K562 (cell line): ENCODE results near the gene DUS1L. TPM values are rescaled to one million over a fixed set of nuclear protein-coding genes. Genes with fewer than 3 reads are reported as not detected.

Experiments
- ATAC-seq: fragments of 200-7000 bp; cut with Tn5 transposase; 3 replicates; pipeline ENCODE4 v1.9.1; 2020; ENCODE audit warnings: moderate library complexity
- BruUV-seq: library from RNA; stranded (reverse); fragments of 400-500 nt; replicated peaks from 2 replicates; lab custom pipeline; 2021; lab: Mats Ljungman, UMichigan
- CTCF ChIA-PET: fragments of 300-600 bp; formaldehyde crosslinking; extraction: SDS; loops from one replicate; lab custom pipeline; 2021; ENCODE audit warnings: low intra/inter-chr PET ratio; lab: Yijun Ruan, JAX
- POLR2A ChIA-PET: fragments of 300-600, 350-650 bp; sonication (Branson Sonifier 250); formaldehyde crosslinking; extraction: SDS; loops from one replicate; lab custom pipeline; 2021; ENCODE audit warnings: antibody characterized with exemption, inconsistent platforms; lab: Yijun Ruan, JAX
- DNase-seq, 4 experiments: peaks; one replicate each; pipeline versions ENCODE4 v3.0.0 to v3.0.0-alpha.2; 2011 to 2018; ENCODE audit warnings: low spot score in 3 of 4, mixed read lengths in 3 of 4; ENCODE audit errors: extremely low read depth in 1 of 4
- FAIRE-seq: peaks from 2 replicates; lab custom pipeline; 2011; peaks lifted over from hg19 to GRCh38; lab: Jason Lieb, UNC
- H2AFZ ChIP-seq: 2 replicates; pipeline ENCODE4 v1.6.0; 2011; ENCODE audit warnings: low read depth, low read length, control low read depth, inconsistent platforms
- H3K27ac ChIP-seq: fragments of 200-600 bp; 3 replicates; pipeline ENCODE4 v1.8.0; 2011; ENCODE audit warnings: low read depth, mild to moderate bottlenecking, control low read depth, inconsistent platforms, low read length, moderate library complexity, mixed read lengths; ENCODE audit errors: extremely low read depth
- H3K27me3 ChIP-seq, 2 experiments: fragments of 300-600 bp in 1 of 2; 2 replicates in 1 of 2; 3 replicates in 1 of 2; pipeline versions ENCODE4 v1.6.0 to v1.8.0; 2011; ENCODE audit warnings: inconsistent platforms in 2 of 2, low read length in 2 of 2, mild to moderate bottlenecking in 1 of 2, mixed read lengths in 1 of 2, moderate library complexity in 1 of 2; ENCODE audit not compliant: control insufficient read depth in 2 of 2, insufficient read depth in 2 of 2
- H3K36me3 ChIP-seq: fragments of 300-600 bp; 3 replicates; pipeline ENCODE4 v1.8.0; 2011; ENCODE audit warnings: mild to moderate bottlenecking, low read length, inconsistent platforms; ENCODE audit not compliant: control insufficient read depth, insufficient read depth
- H3K4me1 ChIP-seq, 2 experiments: fragments of 200-600 bp in 1 of 2; replicated peaks in 1 of 2; 2 replicates in 1 of 2; 3 replicates in 1 of 2; pipeline versions ENCODE4 v1.5.1 to v1.8.0; 2011; ENCODE audit warnings: inconsistent platforms in 2 of 2, low read length in 2 of 2, mild to moderate bottlenecking in 1 of 2, mixed read lengths in 1 of 2, moderate library complexity in 1 of 2; ENCODE audit not compliant: control insufficient read depth in 2 of 2, insufficient read depth in 2 of 2
- H3K4me2 ChIP-seq: 2 replicates; pipeline ENCODE4 v1.6.1; 2011; ENCODE audit warnings: low read length, control low read depth, inconsistent platforms, mixed read lengths; ENCODE audit not compliant: insufficient read depth
- H3K4me3 ChIP-seq: fragments of 200-600 bp; sonication (generic), shearing (Covaris generic); 2 replicates; pipeline ENCODE4 v1.5.1; 2016; ENCODE audit warnings: control low read depth, inconsistent platforms
- H3K79me2 ChIP-seq: fragments of 200-600 bp; 3 replicates; pipeline ENCODE4 v1.8.0; 2011; ENCODE audit warnings: low read length, inconsistent platforms; ENCODE audit not compliant: control insufficient read depth, insufficient read depth
- H3K9ac ChIP-seq, 2 experiments: 2 replicates each; pipeline versions ENCODE4 v1.6.0 to v1.6.1; 2011; ENCODE audit warnings: low read depth in 2 of 2, low read length in 2 of 2, control low read depth in 1 of 2, inconsistent platforms in 1 of 2, mild to moderate bottlenecking in 1 of 2, mixed read lengths in 1 of 2; ENCODE audit not compliant: insufficient read depth in 1 of 2
- H3K9me1 ChIP-seq: one replicate; pipeline ENCODE4 v1.6.0; 2011; ENCODE audit warnings: inconsistent platforms, mild to moderate bottlenecking, low read length, moderate library complexity; ENCODE audit not compliant: control insufficient read depth, insufficient read depth
- H3K9me3 ChIP-seq: replicated peaks from 2 replicates; pipeline ENCODE4 v1.5.1; 2011; ENCODE audit warnings: low read depth, low read length, inconsistent platforms; ENCODE audit not compliant: control insufficient read depth, insufficient read depth
- H4K20me1 ChIP-seq: replicated peaks from 2 replicates; pipeline ENCODE4 v1.6.1; 2011; ENCODE audit warnings: low read length, inconsistent platforms, mixed read lengths; ENCODE audit not compliant: control insufficient read depth, insufficient read depth
- ARID4B ChIP-seq: sonication (generic); formaldehyde crosslinking; IDR thresholded peaks from 2 replicates; pipeline ENCODE4 v1.8.0; 2022; ENCODE audit warnings: mild to moderate bottlenecking, missing genetic modification reagents
- BRCA1 ChIP-seq, 2 experiments: fragments of 450-650 bp in 1 of 2; sonication (generic) in 1 of 2; formaldehyde crosslinking in 1 of 2; IDR thresholded peaks; 2 replicates each; pipeline versions ENCODE4 v1.5.0 to v1.6.1; 2017 to 2020; ENCODE audit warnings: mild to moderate bottlenecking in 1 of 2, missing genetic modification reagents in 1 of 2
- HDAC8 ChIP-seq: fragments of 450-650 bp; IDR thresholded peaks from 2 replicates; pipeline ENCODE4 v1.6.1; 2016; ENCODE audit warnings: mild to moderate bottlenecking, missing genetic modification characterization, moderate library complexity, missing compliant biosample characterization
- MXI1 ChIP-seq: IDR thresholded peaks from 2 replicates; pipeline ENCODE4 v1.6.1; 2011; ENCODE audit warnings: low read depth, mild to moderate bottlenecking, improper control_type of control experiment, low read length
- OTX1 ChIP-seq: fragments of 450-650 bp; formaldehyde crosslinking; IDR thresholded peaks from 2 replicates; pipeline ENCODE4 v1.4.0; 2022; ENCODE audit warnings: mild to moderate bottlenecking
- SRSF7 ChIP-seq: fragments of 200-400 bp; formaldehyde crosslinking; optimal IDR thresholded peaks from 2 replicates; pipeline ENCODE3; 2017; ENCODE audit warnings: mild to moderate bottlenecking, low read depth, low read length
- TCF15 ChIP-seq: fragments of 250-450 bp; sonication (Bioruptor Pico); IDR thresholded peaks from 2 replicates; pipeline ENCODE4 v1.8.0; 2022; ENCODE audit warnings: moderate library complexity, mild to moderate bottlenecking, inconsistent platforms
- TRIM28 ChIP-seq: fragments of 450-650 bp; IDR thresholded peaks from 2 replicates; pipeline ENCODE4 v1.6.1; 2017
- ZNF280A ChIP-seq: fragments of 450-650 bp; IDR thresholded peaks from 2 replicates; pipeline ENCODE4 v1.6.1; 2018; ENCODE audit warnings: mild to moderate bottlenecking, low read depth; ENCODE audit not compliant: partially characterized antibody
- WGBS: fragments of 100-300 bp; shearing (Covaris generic); methylation state at CpG from one replicate; pipeline ENCODE4 v1.1.6; 2016; ENCODE audit warnings: low coverage, mixed read lengths; ENCODE audit not compliant: insufficient coverage; ENCODE audit errors: missing lambda C conversion rate; 5-methylcytosine and 5-hydroxymethylcytosine counted together
- in situ Hi-C: fragments of 300-500 bp; cut with MboI; formaldehyde crosslinking; loops from 4 replicates; pipeline ENCODE4 v1.15.0; 2018; ENCODE audit warnings: inconsistent platforms, mixed read lengths
- intact Hi-C: fragments of 100-400 bp; cut with micrococcal nuclease; formaldehyde crosslinking; loops from 2 replicates; pipeline ENCODE4 v1.14.2; 2022
- polyA plus RNA-seq, 8 experiments: library from polyadenylated mRNA; depleted of rRNA in 4 of 8; stranded (reverse) in 5 of 8; unstranded in 3 of 8; fragments of >200 nt; fragmentation: Nextera tagmentation in 2 of 8; fragmentation: Illumina TruSeq in 1 of 8; extraction: Ambion mirVana in 2 of 8; extraction: Trizol in 1 of 8; gene quantifications; 2 replicates each; pipeline versions ENCODE4 v1.2.1 to v1.2.3, GENCODE V29; 2011 to 2014; ENCODE audit warnings: inconsistent platforms in 1 of 8, missing spikeins in 1 of 8
- total RNA-seq, 7 experiments: library from RNA; depleted of rRNA in 6 of 7; stranded (reverse); fragments of >200 nt in 6 of 7; fragmentation: Illumina TruSeq in 2 of 7; extraction: Trizol in 2 of 7; gene quantifications; 2 replicates each; pipeline versions ENCODE4 v1.2.1 to v1.2.3, GENCODE V29; 2011 to 2021; ENCODE audit warnings: low replicate concordance in 1 of 7

Gene DUS1L
- total and polyA plus RNA-seq, 9 of the 15 experiments (the other 6 are each of a cell fraction or from before 2014, with no cell fraction given), result 7.8 to 210 (median 83.9) TPM

GRCh38 chr17:82051776-82052637 is 13.6 kb downstream of the DUS1L start, which contains the start of the genes GPS1 and RFNG (continued):
- TF ChIP-seq ZNF280A (no peak), SRSF7 (no peak), HDAC8 (tag) (no peak), MXI1 (no peak), OTX1 (no peak)

- POLR2A ChIA-PET, result interaction anchor here (0.7 to 1.8 kb wide), 3 partner anchors 9 to 244 kb away, joined by 3 to 7 read pairs (median 4); no protein-coding TSS in a partner anchor
- no TSS peak for BruUV-seq
- TF ChIP-seq BRCA1 (IDR thresholded peaks at IDR 0.05), result no peak
- TF ChIP-seq BRCA1 (CRISPR knock-in tag; IDR thresholded peaks at IDR 0.05), result 0 out of 2 replicates have a peak, but pooled peaks have one; percentile 41
- TF ChIP-seq TRIM28, result no peak
- TF ChIP-seq ARID4B (CRISPR knock-in tag), result peak; percentile 1; the same call in 1 of the 2 replicates
- TF ChIP-seq TCF15 (CRISPR knock-in tag), result no peak
Measured at GRCh38 chr17:82050761-82051641, 14.6 kb downstream of the DUS1L start.

More at GRCh38 chr17:82050761-82051641, 14.6 kb downstream of the DUS1L start:
- no peaks in the 10 kb centered on the region for H3K27me3 ChIP-seq
- H3K9me1 ChIP-seq, result peaks cover 2% of the 10 kb centered on the region
- in situ Hi-C loops, result no loop called here
- H3K79me2 ChIP-seq, result peaks cover 28% of the 10 kb centered on the region
- H3K4me1 ChIP-seq, result peaks cover 6 to 90% of the 10 kb centered on the region in 2 experiments; a peak in 3 of 5 replicates
- H3K27ac ChIP-seq, result peak overlapping the region; percentile 63; the same call in 2 of the 3 replicates
- CTCF ChIA-PET, result no interaction called here
- DNase-seq (peak in 3 of 4 experiments; percentile 49 to 84 (median 81)), FAIRE-seq (no peak), ATAC-seq (peak; percentile 30)
- intact Hi-C loops, result no loop called here
- peaks cover 68% of the 10 kb centered on the region; the same call in 2 of the 3 replicates for H3K36me3 ChIP-seq
- H3K4me3 ChIP-seq, result peak overlapping the region; percentile 98
- no peaks in the 10 kb centered on the region for H3K9me3 ChIP-seq
- WGBS, result 41% methylated on average over 33 of the region's 79 CpGs
- peak overlapping the region; percentile 44 for H2AFZ ChIP-seq
- H3K9ac ChIP-seq, result peak overlapping the region; percentile 78 to 97
- H4K20me1 ChIP-seq, result 0 out of 2 replicates have a peak, but pooled peaks cover 4% of the 10 kb centered on the region
- H3K4me2 ChIP-seq, result peak overlapping the region; percentile 76
